ENCODE data around the gene HIVEP2.

The HIVEP2 gene

DNA sequence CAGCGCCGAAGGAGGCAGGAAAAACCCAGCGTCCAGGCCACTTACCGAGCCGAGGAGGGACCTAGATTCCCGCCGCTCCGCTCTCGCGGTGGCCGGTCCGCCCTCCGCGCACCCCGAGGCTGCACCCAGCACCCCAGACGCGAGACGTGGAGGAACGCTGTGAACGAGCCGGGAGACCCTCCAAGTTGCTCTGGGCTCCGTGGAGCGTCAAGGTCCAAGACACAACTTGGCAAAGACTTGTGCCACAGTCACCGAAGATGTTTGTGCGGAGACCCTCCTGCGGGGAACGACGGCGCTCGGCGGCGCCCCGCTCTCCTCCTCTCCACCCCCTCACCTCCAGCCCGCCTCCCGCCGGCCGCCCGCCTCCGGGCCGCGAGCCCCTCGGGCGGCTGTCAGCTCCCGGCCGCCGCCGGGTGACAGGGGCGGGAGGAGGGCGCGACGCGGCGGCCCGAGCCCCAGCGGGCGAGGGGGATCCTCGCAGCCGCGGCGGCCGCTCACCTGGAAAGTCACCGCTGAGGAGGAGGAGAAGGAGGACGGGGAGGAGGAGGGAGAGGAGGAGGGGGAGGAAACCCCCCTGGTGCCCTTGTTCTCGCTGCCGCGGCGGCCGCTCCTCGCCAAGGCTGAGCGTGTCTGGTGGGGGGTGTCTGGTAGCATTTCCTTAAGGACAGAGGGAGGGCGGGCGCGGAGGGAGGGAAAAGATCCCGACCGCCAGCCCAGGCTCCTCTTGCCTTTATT is 637 bp upstream of the HIVEP2 start:
- peak; percentile 42 for DNase-seq

DNA sequence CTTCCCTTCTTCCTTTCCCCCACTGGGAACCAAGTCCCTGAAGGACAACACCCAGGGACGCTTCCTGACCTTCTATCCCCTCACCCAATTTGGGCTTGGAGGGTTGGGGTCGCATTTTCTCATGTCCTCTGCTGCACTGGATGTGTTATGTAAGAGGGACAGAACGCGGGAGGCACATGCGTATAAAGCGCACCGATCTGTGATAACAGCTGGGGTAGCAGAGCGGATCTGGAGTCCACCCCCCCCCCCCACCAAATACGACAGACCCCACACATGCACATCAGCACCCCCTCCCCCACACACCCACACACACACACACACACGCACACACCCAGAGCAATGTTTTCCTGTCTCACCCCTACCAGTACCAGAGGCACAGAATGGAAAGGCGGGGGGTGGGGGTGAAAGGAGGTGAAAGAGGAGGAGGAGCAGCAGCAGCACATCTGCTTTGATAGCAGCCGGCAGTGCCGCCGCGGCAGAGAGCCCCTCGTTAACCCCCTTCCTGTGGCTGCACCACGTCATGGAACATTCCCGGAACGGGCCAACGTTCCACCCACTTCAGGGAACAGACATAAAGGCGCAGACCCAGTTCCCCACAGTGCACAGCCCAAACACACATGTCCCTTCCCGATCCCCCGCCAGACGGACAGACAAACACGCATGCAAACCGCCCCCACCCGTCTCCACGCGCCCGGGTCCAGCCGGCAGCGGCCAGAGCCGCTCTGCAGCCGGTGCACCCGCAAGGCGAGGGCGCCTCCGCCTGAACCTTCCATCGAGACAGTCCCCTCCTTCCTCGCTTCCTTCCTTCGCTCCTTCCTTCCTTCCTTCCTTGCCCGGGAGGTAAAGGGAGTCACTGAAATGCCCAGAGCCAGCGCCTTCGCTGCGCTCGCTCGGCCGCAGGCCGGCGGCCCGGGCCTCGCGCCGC is 590 bp downstream of the HIVEP2 start:
- peak; percentile 33 for DNase-seq

DNA sequence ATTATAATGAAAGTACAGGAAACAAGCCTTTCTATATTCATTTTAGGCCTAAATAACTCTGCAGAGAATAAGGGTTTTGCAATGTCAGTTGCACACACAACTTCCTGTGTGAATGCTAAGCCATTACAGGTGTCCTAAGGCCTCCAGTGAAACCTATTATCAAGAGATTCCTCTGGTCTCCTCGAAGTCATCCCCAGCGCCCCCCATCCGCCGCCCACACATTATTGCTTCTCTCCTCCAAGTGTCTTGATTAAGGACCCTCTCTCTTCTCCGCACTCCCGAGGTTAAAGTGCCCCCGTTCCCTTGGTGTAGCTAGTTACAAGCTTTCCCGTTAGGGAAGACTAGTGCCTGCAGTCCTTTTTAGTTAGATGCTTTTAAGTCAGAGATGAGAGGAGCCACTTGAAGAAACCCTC is 1.3 kb downstream of the HIVEP2 start:
- DNase-seq: no peak

DNA sequence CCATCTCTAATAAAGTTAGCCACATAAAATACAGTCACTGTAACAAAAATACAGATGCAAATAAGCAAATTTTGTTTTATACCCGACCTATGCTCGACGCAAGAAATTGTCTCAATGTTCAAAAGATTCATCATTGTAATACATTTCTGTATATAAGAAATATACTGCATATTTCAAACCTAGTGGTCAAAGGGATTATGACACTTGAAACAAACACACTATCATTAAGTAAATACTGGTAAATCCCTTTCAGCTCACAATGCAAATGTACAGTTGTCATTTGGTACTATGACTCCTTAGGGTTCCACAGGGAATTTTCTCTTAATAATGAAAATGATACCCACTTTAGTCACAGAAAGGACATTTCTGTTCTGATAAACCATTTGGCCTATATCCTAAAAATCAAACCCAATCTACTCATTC is 2.2 kb downstream of the HIVEP2 start:
- no peak for DNase-seq

DNA sequence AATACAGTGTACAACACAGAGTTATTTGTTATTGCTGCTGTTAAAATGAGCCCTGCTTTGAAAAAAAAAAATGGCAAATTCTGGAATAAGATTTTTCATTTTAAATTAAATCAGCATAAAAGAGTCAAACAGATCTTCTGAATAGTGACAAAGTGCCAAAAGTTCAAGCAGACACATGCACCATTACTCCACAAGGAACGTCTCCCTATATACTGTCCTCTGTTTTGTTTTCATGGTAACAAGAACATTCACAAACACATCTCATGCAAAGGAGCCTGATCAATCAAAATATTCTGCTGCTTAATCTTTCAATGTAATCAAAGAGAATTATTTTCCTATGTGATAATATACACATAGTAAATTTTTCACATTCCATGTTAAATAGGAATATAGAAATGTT is 2.7 kb downstream of the HIVEP2 start:
- no peak for DNase-seq

DNA sequence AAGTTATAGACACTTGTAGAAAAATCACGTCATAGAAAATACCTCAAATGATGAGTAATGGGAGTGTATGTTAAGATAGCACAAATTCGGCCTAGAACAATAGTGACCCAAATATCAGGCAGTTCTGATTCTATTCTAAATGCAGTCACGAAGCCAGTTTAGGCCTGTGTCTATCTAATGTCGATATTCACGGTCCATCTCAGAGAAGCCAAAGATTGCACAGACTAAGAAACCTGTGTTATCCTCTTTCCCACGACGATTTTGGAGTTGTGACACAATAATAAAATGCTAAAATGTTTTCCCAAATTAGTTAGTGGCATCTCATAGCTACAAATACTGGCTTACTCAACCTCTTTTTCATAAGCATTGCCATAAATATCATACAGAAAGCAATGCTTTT is 4.0 kb downstream of the HIVEP2 start:
- DNase-seq: no peak

DNA sequence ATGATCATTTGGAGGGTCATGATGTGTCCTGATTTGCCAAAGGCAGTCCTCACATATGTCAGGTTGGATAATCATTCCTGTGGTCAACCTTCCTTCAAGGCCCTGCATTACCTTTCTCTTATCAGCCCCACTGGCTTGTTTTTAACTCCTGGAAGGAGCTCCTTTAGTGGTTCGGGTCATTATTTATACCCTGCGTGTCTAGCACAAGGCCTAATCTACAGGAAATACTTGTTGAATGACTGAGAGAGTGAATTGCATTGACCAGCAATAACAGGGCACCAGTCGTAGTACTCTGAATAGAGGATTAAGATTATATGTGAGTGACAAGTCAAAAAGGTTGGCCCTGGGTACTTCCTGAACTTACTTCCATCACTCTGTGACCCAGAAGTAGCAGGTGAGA is 4.5 kb downstream of the HIVEP2 start:
- no peak for DNase-seq

DNA sequence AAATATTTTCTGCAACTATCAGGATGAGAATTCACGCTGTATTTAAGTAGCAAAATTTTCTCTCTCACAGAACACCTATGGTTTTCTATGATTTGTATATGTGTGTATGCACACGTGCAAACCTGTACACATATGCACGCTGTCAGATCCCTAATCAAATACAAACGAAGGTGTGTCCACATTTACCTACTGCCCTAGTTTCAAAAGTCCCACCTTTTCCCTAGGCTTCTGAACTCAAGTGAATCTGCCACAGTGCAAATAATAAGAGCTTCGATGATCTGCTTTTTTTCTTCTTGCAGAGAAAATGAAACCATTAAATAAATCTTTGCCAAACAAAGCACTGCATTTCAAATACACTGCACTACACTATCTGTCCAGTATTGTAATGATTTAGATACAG is 6.5 kb downstream of the HIVEP2 start:
- no peak for DNase-seq

DNA sequence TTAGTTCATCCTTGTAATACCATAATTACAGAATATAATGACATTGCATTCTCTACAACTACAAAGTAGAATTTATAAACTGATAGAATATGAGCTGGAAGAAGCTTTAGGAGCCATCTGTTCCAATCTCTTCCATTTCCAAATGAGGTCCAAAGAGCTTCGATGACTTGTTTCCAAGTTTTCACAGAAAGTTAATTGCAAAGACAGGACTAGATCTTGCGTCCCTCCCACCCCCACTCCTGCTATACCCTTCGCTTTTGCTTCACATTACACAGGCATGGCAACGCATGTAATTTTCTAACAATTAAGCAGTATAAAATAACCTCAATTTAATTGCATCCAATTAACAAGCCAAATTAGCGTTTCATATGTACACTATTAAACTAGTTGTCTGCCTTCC is 7.0 kb downstream of the HIVEP2 start:
- DNase-seq: peak; percentile 28

DNA sequence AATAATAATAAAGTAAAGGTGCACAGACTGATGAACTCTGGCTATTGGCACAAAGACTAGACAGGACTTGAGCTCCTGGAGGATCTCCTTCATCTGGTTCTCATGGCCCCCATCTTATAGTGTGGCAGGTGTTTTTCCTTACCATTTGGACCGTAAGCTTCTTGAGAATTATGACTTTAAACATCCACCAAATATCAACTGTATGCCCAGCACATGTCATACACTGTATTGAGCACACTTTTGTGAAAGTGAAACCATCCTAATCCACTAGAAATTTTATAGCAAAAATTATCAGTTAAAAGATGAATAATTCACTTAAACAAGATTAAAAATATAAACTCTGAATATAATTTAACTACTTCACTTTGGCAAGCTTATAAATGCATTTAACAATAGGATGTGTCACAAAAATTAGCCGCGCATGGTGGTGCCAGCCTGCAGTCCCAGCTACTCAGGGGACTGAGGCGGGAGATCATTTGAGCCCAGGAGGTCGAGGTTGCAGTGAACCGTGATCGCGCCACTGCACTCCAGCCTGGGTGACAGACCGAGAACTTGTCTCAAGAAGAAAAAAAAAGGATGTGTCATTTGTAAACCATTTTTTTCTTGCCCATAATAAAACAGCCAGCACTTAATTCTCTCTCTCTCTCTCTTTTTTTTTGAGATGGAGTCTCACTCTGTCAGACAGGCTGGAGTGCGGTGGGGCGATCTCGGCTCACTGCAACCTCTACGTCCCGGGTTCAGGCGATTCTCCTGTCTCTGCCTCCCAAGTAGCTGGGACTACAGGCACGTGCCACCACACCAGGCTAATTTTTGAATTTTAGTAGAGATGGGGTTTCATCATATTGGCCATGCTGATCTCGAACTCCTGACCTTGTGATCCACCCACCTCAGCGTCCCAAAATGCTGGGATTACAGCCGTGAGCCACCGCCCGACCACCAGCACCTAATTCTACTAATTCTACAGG is 9.1 kb downstream of the HIVEP2 start:
- no peak for DNase-seq

DNA sequence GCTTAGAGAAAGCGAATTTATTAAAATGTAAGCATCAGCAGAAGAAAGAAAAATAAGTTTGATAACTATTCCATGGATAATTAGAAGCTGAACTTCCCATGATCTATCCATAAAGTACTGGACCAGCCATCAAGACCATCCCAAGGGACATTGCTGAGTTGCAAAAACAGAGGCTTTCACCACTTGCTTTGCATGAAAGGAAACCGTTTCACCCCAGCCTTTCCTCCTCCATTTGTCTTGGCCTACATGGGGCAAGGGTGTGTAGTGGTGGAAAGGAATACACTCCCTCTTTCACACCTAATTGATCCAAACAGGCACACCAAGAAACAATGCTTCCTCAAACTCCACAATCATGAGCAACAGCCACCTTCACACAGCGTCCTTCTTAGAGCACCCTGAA is 10.4 kb downstream of the HIVEP2 start:
- no peak for DNase-seq

DNA sequence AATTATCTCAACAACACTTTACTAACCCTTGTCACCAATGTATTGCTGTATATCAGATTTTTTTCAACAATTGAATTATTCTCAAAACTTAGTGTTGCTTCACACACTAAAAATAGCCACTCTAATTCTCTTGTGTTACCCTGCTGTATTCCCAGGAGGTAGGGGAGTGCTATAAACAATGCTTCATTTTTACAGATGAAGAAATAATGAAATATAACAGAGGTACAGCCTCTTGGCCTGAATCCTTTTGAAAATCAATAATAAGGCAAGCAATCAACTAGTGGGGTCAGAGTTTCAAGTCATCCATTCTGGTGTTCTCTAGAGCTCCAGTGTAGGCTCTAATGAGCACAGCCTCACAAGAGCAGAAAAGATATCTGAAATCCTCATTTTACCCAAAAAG is 10.9 kb downstream of the HIVEP2 start:
- DNase-seq: no peak

DNA sequence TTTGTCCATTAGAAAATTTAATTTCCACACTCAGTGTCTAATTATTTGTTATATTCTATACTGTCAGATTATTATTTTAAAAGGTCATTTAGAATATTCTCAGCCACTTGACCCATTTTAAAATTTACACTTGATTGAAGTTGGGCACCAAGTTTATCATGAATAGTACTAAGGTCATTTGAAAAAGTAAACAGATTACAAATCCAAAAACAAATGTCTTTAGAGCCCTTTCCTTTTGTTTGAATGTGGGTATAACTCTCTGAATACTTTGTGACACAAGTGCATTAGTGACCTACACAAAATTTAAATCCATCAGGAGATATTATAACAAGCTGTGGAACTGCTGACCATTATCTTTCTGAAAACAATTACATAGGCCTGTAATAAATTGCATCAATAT is 11.3 kb downstream of the HIVEP2 start:
- DNase-seq: no peak

DNA sequence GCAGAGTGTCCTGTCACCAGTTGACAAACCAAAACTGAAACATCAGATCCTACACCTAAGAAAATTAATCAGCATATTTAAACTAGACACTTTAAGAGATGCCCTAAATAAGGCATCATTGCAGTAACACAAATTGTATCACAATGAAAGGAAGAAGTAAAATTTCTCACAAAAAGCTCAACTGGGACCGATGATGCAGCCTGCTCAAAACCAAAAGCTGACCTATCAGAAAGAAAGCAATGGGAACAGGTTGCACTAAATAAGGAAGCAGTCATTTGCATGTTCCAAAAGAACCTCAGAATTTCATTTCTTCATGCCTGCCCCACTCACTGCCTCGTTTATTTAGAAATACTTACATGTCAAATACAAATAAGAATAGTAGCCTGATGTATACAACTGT is 12.1 kb downstream of the HIVEP2 start:
- DNase-seq: no peak

DNA sequence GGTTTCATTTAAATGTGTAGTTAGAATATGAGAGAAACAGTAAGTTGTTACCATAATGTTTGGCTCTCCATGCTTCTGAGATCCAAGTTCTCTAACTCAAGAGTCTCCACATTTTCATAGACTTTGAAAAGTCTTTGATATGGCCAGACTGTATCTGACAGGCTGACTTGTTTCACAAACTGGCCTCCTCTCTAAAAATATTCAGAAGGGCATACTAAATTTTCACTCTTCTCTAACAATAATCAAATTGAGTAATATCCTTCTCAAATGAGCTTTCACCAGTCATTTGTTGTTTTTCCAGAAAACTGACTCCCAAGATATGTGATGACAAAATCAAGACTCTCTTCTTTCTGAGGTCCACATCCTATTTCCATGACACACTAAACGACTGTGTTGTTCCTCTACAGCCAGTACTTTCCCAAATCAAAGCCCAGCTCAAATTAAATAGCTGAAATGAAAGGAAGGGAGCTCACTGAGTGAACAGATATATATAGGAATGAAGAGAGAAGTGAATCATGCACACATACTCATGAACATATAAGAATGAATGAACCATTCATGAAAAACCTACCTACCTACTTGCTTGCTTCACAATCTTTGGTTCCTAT is 15.1 kb downstream of the HIVEP2 start:
- no peak for DNase-seq

DNA sequence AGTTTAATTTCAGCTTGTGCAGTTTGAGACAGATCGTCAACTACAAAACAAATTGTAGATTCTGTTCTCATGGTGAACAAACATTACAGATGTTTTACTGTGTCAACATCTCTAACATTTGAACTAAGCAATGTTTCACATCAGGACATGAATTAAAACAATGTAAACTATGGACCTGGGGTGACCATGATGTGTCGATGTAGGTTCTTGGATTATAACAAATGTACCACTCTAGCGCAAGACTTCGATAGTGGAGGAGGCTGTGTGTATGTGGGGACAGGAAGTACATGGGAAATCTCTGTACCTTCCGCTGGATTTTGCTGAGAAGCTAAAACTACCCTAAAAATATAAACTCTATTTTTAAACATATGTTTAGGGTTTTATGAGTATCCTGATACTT is 17.1 kb downstream of the HIVEP2 start:
- no peak for DNase-seq

DNA sequence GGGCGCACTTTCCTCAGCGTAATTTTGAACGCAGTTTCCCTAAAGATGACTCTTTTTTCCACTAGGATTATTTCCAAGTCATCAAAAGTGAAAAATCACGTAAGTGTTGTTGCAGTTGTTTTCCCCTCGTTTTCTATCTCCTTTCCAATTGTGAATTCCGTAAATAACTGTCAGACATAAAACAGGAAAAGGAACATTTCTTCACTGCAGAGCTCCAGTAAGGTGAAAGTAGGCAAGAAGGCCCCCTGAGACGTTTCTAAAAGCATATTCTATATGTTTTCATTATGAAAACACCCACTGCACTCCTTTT is 17.8 kb downstream of the HIVEP2 start:
- no peak for DNase-seq

DNA sequence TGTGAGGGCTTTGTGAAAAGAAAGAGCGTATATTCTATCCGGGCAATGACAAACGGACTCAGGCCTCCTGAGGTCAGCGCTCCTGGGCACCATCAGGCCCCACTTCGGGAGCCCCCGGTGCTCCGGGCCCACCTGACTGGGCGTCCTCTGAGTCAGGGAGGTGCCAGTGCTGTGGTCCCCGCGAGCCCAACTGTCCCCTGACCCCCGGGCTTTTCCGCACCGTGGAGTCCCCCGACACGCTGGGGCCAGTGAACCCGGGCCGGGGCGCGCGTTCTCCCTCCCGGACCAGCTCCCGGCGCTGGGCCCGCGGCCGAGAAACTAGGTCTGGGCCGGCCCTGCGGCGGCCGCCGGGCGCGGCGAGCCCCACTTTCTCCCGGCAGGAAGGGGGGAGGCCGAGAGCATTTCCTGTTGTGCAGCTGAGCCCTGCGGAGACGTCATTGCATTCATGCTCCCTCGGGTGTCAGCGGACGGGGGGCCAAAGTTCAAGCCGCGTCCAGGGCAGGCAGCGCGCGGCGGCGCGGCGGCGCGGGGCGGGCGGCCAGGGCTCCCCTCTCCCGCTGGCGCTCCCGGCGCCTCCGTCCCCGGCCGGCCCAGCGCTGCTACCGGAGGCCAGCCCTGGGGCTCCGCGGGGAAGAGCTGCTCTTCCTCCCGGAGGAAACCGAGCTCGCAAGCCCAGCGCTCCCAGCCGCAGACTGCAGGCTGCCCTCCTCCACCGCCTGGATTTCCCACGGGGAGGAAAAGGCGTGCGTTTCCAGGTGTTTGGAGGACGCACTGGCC is 18.3 kb downstream of the HIVEP2 start:
- peak; percentile 37 for DNase-seq

DNA sequence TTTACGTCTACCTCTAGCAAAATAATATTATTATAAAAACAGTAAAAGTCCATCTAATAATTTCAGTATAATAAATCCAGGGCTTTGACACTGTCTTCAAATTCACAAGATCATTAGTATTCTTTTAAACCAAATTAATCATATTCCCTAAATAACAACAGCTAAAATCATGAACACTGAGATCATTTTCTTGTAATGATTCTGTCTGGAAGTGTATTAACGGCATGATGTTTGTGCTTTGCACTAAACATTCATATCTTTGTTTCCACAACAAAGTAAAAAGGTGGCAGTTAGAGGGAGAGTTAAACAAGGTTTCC is 18.8 kb downstream of the HIVEP2 start:
- no peak for DNase-seq

DNA sequence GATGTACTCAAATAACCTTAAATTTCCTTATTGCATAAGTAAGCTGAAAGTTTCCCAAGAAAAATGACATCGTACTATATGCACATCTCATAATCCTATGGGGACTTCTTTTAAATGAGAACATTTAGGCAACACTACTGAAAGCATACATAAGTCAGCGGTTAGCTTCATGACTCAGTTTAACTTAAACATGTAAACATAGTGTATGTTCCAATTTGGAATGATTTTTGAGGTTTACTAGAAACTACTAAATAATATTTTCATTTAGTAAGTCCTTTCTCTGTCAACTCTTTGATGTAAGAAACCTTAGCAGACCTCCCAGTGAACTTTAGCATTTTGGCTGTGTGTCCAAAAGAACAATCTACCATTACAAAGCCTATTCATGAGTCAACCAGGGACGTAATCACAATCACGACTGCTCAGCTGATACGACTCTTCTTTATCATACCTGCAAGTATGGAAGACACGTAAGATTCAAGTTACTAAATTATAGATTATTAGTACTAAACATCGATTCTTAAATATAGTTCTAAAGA is 19.3 kb downstream of the HIVEP2 start:
- no peak for DNase-seq

DNA sequence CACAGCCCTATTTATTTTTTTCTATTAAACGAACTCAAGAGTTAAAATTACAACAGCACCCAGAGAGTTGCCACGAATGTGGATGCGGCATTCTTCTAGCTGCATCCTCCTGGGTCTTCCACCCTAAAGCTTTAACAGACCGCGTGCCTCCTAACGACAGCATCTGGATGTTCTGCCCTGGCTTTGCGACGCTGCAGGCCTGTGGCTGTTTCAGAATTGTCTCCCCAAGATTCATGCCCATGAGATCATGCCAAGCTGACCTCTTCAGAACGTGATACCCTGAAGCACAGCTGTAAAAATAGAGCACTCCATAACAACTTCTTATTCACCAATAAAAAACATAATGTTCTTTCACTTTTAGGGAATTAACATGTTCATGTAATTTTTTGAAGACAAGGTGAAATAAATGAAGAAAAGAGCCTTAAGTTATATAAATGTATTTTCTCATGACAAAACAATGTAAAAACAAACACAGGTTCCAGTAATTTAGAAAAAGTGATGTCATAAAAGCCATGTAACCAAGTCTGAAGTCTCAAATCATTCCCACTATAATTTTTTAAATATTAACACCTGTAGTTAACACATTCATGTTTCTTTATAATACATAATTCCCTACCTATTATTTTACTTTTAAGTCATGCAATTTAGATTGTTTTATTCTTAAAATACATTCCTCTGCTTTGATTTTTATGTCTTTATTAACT is 26.5 kb downstream of the HIVEP2 start:
- DNase-seq: no peak

Data from NCI-H1105 treated with DMSO at 0.1 percent for 48 hours (cell line).